Lower leg skin (tissue), 3 donors: ENCODE results near the gene SPRY4.

ENCODE experiments used
- POLR2A ChIP-seq, 2 donors: fragments of 450-650 bp; IDR thresholded peaks; one replicate each; pipeline ENCODE4 v1.6.1; 2016 to 2017; ENCODE audit warnings: antibody characterized with exemption in 2 of 2, mild to moderate bottlenecking in 1 of 2, moderate library complexity in 1 of 2
- TF ChIP-seq, protein P1 (sequence below), 3 donors: fragments of 450-650 bp; IDR thresholded peaks; one replicate each; pipeline ENCODE4 v1.5.1; 2016; ENCODE audit warnings: antibody characterized with exemption in 3 of 3, mild to moderate bottlenecking in 3 of 3, moderate library complexity in 2 of 3

DNA sequence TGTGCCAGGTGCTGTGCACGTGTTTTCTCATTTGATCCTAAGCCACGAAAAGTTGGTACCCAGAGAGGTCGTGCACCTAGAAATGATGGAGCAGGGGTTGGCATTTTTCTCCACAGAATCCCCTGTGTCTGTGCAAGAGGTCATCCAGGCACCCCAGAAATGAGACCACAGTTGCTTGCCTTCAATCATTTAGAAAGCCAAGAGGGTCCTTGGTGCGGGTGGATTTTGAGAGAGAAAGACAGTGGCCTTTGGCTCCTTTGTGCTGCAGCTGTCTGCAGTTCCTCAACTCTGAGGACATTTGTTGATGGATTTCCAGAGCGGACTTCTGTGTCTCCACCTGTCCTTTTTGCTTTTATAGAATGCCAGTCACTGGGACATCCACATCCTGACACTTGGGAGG is 33.8 kb upstream of the SPRY4 start:
- TF ChIP-seq, protein P1, sequence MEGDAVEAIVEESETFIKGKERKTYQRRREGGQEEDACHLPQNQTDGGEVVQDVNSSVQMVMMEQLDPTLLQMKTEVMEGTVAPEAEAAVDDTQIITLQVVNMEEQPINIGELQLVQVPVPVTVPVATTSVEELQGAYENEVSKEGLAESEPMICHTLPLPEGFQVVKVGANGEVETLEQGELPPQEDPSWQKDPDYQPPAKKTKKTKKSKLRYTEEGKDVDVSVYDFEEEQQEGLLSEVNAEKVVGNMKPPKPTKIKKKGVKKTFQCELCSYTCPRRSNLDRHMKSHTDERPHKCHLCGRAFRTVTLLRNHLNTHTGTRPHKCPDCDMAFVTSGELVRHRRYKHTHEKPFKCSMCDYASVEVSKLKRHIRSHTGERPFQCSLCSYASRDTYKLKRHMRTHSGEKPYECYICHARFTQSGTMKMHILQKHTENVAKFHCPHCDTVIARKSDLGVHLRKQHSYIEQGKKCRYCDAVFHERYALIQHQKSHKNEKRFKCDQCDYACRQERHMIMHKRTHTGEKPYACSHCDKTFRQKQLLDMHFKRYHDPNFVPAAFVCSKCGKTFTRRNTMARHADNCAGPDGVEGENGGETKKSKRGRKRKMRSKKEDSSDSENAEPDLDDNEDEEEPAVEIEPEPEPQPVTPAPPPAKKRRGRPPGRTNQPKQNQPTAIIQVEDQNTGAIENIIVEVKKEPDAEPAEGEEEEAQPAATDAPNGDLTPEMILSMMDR (IDR thresholded peaks at IDR 0.05), result no peak
- no peak for TF ChIP-seq POLR2A (IDR thresholded peaks at IDR 0.05)
